Measurements from ENCODE around the gene TUFT1. TPM values are rescaled to one million over a fixed set of nuclear protein-coding genes. Genes with fewer than 3 reads are reported as not detected.

Gene TUFT1
- total and polyA plus RNA-seq, 2 of the 13 experiments (the other 11 are each of a cell fraction or from before 2014, with no cell fraction given): 6.4 to 7.3 TPM

DNA sequence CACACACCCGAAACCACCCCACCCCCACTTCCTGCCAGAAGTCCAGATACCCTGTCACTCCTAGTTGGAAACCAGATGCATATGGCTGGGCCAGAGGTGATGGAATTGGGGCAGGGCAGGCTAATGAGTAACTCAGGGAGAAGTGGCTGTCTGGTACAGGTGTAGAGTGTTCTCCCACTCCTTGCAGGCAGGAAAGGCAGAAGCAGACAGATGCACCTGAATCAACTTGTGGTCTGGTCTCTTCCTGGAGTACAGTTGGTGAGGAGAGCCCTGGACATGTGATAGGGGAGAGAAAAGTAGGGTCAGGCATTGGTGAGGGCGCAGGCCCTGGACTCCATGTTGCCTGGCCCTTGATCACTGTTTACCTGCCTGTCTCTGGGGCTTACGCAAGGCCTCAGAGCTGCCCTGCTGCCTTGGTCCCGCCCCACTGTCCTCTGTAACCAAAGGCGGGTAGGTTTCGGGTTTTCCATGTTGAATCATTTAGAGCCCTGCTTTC lies 26.4 kb upstream of the TUFT1 start (continued):
- TF ChIP-seq, protein P1, sequence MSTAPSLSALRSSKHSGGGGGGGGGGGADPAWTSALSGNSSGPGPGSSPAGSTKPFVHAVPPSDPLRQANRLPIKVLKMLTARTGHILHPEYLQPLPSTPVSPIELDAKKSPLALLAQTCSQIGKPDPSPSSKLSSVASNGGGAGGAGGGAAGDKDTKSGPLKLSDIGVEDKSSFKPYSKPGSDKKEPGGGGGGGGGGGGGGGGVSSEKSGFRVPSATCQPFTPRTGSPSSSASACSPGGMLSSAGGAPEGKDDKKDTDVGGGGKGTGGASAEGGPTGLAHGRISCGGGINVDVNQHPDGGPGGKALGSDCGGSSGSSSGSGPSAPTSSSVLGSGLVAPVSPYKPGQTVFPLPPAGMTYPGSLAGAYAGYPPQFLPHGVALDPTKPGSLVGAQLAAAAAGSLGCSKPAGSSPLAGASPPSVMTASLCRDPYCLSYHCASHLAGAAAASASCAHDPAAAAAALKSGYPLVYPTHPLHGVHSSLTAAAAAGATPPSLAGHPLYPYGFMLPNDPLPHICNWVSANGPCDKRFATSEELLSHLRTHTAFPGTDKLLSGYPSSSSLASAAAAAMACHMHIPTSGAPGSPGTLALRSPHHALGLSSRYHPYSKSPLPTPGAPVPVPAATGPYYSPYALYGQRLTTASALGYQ (CRISPR knock-in tag; IDR thresholded peaks at IDR 0.05): peak; percentile 49; the same call in 1 of the 2 replicates
- TF ChIP-seq ZNF282 (IDR thresholded peaks at IDR 0.05; ENCODE audit: partially characterized antibody): no peak
- no peak for TF ChIP-seq ZNF431 (CRISPR knock-in tag; IDR thresholded peaks at IDR 0.05; ENCODE audit: borderline replicate concordance, low read depth)
- TF ChIP-seq, protein P2, sequence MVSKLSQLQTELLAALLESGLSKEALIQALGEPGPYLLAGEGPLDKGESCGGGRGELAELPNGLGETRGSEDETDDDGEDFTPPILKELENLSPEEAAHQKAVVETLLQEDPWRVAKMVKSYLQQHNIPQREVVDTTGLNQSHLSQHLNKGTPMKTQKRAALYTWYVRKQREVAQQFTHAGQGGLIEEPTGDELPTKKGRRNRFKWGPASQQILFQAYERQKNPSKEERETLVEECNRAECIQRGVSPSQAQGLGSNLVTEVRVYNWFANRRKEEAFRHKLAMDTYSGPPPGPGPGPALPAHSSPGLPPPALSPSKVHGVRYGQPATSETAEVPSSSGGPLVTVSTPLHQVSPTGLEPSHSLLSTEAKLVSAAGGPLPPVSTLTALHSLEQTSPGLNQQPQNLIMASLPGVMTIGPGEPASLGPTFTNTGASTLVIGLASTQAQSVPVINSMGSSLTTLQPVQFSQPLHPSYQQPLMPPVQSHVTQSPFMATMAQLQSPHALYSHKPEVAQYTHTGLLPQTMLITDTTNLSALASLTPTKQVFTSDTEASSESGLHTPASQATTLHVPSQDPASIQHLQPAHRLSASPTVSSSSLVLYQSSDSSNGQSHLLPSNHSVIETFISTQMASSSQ (IDR thresholded peaks at IDR 0.05; ENCODE audit: low read depth): peak; percentile 88
- TF ChIP-seq, protein P2 (CRISPR knock-in tag; IDR thresholded peaks at IDR 0.05; ENCODE audit: borderline replicate concordance): peak; percentile 88; the same call in 1 of the 2 replicates
- TF ChIP-seq HIVEP1 (CRISPR knock-in tag; IDR thresholded peaks at IDR 0.05): no peak
- TF ChIP-seq ZNF609 (CRISPR knock-in tag; IDR thresholded peaks at IDR 0.05; ENCODE audit: borderline replicate concordance): 0 out of 2 replicates have a peak, but pooled peaks have one; percentile 47
- TF ChIP-seq ARID3A (IDR thresholded peaks at IDR 0.05; ENCODE audit: low read depth, low read length): no peak
- TF ChIP-seq ZNF749 (CRISPR knock-in tag; IDR thresholded peaks at IDR 0.05; ENCODE audit: borderline replicate concordance): no peak
- 0 out of 2 replicates have a peak, but pooled peaks have one; percentile 63 for TF ChIP-seq NCOA1 (CRISPR knock-in tag; IDR thresholded peaks at IDR 0.05)
- no peak for TF ChIP-seq ZSCAN20 (CRISPR knock-in tag; IDR thresholded peaks at IDR 0.05; ENCODE audit: borderline replicate concordance)
- TF ChIP-seq, protein P3, sequence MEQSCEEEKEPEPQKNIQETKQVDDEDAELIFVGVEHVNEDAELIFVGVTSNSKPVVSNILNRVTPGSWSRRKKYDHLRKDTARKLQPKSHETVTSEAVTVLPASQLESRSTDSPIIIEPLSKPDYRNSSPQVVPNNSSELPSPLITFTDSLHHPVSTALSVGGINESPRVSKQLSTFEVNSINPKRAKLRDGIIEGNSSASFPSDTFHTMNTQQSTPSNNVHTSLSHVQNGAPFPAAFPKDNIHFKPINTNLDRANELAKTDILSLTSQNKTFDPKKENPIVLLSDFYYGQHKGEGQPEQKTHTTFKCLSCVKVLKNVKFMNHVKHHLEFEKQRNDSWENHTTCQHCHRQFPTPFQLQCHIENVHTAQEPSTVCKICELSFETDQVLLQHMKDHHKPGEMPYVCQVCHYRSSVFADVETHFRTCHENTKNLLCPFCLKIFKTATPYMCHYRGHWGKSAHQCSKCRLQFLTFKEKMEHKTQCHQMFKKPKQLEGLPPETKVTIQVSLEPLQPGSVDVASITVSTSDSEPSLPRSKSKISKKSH (CRISPR knock-in tag; IDR thresholded peaks at IDR 0.05; ENCODE audit: borderline replicate concordance): 0 out of 2 replicates have a peak, but pooled peaks have one; percentile 33
- TF ChIP-seq KLF12 (CRISPR knock-in tag; IDR thresholded peaks at IDR 0.05; ENCODE audit: borderline replicate concordance): 0 out of 2 replicates have a peak, but pooled peaks have one; percentile 39
